GM12801 (cell line): ENCODE measurements around the gene CHCHD6.

Experiments
- TF ChIP-seq, protein P1 (sequence below): IDR thresholded peaks from one replicate; pipeline ENCODE4 v1.5.1; 2011; ENCODE audit warnings: control low read depth; ENCODE audit not compliant: insufficient read length; ENCODE audit errors: extremely low read depth

CHCHD6 gene

DNA sequence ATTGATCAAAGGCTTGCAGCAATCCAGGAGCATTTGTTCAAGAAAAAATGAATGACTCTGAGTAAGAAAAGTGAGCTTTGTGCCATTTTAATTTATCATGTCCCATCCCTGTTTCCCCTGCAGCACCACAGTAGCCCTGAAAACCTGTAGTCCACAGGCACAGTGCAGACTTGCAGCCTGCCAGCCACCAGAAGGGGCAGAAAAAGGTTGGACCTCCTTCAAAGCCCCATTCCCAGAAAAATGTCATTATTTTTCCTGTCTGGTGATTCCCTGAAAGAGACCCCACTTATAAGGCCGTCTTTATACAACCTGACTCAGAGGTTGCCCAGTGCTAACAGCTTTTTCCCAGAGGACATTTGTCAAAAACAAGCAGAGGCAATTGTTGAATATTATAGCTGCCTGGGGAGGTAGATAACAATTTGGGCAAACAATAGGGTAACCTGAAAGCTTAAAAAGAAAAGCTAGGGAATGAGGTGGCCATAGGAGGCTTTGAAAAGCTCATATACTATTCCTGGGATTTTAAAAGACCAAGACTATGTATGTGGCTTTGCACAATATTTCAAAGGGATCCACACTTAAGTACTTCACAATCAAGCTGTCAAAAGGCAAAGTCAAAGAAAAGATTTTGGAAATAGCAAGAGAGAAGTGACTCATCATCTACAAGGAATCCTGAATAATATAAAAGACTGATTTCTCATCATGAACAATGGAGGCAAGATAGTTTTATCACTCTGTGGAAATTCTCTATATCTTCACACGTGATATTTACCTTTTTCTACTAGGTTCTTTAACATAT lies 142.1 kb downstream of the CHCHD6 start:
- TF ChIP-seq, protein P1, sequence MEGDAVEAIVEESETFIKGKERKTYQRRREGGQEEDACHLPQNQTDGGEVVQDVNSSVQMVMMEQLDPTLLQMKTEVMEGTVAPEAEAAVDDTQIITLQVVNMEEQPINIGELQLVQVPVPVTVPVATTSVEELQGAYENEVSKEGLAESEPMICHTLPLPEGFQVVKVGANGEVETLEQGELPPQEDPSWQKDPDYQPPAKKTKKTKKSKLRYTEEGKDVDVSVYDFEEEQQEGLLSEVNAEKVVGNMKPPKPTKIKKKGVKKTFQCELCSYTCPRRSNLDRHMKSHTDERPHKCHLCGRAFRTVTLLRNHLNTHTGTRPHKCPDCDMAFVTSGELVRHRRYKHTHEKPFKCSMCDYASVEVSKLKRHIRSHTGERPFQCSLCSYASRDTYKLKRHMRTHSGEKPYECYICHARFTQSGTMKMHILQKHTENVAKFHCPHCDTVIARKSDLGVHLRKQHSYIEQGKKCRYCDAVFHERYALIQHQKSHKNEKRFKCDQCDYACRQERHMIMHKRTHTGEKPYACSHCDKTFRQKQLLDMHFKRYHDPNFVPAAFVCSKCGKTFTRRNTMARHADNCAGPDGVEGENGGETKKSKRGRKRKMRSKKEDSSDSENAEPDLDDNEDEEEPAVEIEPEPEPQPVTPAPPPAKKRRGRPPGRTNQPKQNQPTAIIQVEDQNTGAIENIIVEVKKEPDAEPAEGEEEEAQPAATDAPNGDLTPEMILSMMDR: no peak

DNA sequence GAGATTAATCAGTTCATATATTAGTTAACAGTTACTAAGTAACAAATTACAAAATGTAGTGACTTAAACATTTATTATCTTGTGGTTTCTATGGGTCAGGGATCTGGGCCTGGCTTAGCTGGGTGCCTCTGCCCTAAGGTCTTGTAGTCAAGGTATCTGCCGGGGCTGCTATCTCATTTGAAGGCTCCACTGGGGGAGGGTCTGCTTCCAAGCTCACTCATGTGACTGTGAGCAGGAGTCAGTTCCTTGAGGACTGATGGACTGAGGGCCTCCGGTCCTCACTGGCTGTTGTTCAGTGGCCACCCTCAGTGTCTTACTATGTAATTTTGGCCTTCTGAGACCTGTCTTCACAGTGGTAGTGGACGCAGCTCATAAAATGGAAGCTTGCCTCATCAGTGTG lies 143.0 kb downstream of the CHCHD6 start:
- TF ChIP-seq, protein P1: no peak

DNA sequence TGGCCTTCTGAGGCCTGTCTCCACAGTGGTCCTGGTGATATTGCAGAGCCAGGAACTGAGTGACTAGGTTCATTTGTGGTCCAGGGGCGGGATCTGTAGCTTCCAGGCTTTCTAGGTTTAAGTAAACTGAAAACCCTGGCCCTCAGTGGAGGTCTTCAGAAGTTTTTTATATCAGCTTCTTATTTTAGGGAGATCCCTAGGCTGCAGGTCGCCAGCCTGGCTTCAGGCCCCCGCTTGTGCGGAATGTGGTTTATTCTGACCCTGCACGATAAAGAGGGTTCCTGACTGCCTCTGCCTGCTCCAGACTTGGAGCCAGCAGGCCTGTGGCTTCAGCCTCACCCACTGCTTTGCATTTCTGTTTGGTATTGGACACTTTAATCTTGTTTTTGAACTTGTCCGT lies 145.0 kb downstream of the CHCHD6 start:
- TF ChIP-seq, protein P1: no peak

DNA sequence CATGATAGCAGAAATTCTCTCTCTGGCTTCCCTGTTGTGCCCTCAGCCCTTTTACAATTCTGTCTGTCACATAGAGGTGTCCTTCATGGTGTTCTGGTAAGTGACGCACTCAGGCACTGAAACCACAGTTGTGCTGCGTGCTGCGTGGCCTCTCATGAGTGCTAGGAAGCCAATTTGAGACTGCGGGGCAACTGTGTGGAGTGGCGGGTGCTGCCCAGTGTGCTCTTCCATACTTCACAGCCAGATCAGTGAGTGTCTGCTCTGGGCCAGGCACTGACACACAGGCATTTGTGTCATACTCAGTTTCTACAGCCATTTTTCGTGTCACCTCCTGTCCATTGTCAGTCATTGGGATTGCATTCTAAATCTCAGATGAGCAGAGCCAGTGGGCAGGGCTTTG lies 145.7 kb downstream of the CHCHD6 start:
- TF ChIP-seq, protein P1: no peak

DNA sequence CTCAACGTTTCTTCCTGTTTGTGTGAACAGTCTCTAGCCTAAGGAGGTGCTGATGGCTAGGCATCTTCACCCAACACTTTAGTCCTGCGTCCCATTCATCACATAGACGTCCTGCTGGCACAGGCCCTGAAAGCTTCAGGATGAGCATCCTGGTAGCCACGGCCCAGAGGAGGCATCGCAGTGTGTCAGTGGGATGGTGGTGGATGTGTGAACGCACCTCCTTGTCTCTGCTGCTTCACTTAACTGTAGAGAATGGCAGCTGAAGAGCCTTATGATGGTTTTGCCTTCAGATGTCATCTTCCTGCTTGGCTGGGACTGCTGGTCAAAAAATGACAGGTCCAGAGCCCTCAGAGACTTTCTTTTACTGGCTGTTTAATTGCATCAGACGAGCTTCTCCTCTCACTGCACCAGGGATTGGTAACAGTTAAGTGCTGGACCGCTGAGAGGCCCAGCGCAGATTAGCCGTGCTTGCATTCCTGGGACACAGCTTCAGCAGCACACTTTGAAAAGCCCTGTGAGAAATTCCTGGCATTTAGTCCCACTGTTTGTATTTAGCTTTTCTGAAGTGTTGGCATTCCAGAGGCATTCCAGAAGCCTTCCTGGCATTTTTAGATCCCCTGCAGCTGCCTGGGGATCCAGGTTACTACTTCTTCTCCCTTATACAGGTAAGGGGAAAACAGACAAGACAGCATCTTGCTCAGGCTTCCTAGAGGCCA lies 146.5 kb downstream of the CHCHD6 start:
- TF ChIP-seq, protein P1: no peak

DNA sequence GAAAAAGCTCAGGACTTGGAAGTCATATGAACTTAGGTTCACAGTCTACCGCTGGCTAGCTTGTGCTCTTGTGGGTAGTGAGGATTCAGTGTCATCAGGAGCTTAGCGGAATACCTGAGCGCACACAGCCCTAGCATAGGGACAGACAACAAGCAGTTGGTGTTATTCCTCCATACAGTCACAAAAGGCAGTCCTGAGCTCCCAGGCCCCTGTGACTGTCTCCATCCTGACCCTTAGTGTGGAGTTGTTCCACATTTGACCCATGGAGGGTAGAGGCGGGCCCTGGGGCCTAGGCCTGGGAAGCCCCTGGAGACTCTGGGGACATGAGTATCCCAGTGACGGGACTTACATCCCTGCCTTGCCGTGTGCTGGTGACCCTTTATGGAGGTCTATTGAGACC lies 147.3 kb downstream of the CHCHD6 start:
- TF ChIP-seq, protein P1: no peak

DNA sequence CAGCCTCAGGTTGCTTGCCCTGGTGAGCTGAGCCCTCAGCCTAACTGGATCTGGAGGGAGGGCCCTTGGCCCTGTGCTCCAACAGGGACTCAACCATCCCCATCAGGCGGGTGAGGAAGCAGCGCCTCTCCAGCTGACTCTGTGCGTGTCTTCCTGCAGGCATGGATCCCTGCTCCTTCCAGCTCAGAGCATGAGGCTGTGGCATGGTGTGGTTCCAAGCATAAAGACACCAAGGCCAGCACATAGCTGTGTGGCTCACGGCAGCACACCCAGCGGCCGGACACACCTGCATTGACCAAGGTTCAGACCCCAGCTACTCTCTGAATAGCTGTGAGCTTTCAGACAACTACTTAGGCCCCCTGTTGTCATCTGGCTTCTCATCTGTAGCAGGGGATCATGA lies 147.9 kb downstream of the CHCHD6 start:
- TF ChIP-seq, protein P1: no peak
